ENCODE data around the gene CNTNAP3B. TPM values are rescaled to one million over a fixed set of nuclear protein-coding genes. Genes with fewer than 3 reads are reported as not detected.
"Not testable (repeated sequence)": the region's sequence is repeated elsewhere in the genome, so short reads cannot be mapped to it uniquely, and the experiment has no call there.

The CNTNAP3B gene
- total RNA-seq, 1 experiment from 2014 or later: 9.0 TPM

DNA sequence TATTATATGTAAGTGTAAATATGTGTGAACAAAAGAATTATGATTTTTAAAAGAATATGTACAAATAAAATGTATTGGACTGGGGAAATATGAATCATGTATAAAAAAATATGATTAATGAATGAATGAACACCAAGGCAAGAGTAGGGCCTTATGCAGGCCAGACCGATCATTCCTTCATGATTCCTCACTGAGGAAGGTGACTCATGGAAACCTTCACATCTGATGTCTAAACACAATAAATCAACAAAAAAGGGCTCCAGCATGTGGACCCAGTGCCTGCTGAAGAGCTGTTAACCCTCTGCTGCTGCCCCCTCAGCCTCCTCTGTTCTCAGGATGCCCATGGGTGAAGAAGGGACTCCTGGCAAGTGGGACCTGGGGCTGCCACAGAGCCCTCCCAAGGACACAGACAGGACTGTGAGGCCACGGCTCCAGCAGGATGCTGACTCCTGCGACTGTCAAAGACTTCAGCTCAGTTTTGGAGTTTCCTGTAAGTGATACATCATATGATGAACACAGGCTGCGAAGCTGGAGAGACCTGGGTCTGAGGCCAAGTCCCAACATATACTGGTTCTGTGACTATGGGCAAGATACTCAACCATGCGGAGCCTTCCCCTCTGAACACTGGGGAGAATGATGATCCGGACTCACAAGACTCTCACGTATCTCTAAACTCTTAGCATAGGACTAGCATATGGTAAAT lies 110.9 kb downstream of the CNTNAP3B start:
- DNase-seq (ENCODE audit: low read depth, low spot score); in situ Hi-C loops (cut with HindIII; ENCODE audit: low pct_unique_long_range_greater_than_20kb, low sequenced_read_pairs): not testable (repeated sequence)

DNA sequence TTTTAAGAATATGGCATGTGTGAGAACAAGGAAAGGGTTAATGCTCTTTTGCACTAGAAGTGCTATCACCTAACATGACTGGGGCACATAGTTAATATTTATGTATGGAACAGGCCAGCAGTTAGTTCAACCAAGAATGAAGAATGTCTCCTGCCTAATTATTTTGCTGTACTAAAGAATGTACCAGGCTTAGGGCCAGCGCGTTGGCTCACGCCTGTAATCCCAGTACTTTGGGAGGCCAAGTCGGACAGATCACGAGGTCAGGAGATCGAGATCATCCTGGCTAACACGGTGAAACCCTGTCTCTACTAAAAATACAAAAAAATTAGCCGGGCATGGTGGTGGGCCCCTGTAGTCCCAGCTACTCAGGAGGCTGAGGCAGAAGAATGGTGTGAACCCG lies 114.9 kb downstream of the CNTNAP3B start:
- in situ Hi-C loops (cut with HindIII; ENCODE audit: low pct_unique_long_range_greater_than_20kb, low sequenced_read_pairs); DNase-seq (ENCODE audit: low read depth, low spot score): not testable (repeated sequence)

DNA sequence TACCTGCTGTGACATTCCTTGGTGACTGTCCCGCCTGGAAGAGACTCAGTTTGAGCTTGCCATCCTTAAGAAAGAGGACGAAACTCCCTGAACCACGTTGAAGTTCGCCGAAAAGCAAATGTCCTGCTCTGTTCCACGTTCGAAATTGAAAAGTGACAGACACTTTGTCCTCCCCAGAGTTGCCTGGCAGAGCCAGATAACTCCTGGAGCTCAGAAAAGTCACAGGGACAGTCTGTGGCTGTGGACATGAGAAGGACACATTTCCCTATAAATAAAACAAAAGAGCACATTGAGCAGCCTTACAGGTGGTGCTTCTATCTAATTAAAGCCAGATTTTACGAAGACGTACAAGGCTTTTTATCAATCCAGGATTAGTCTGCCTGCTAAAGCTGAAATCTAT lies 137.6 kb downstream of the CNTNAP3B start:
- in situ Hi-C loops (cut with HindIII; ENCODE audit: low pct_unique_long_range_greater_than_20kb, low sequenced_read_pairs); DNase-seq (ENCODE audit: low read depth, low spot score): not testable (repeated sequence)

DNA sequence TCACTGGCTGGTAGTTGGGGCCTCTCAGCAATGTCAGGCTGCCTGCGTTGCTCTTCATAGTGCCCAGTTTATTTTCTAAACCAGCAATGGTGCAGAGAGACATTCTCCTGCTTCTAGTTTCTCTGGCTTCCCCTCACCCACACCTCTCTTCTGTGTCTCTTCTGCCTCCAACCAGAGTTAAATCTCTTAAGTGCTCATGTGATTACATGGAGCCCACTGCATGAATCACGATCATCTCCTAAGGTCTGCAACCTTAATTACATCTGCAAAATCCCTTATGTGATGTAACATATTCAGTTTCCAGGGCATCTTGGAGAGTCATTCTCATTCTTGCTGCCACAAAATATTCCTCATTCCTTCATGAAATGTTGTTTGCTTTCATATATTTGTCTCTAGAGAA lies 149.0 kb downstream of the CNTNAP3B start:
- DNase-seq (ENCODE audit: low read depth, low spot score); in situ Hi-C loops (cut with HindIII; ENCODE audit: low pct_unique_long_range_greater_than_20kb, low sequenced_read_pairs): not testable (repeated sequence)

DNA sequence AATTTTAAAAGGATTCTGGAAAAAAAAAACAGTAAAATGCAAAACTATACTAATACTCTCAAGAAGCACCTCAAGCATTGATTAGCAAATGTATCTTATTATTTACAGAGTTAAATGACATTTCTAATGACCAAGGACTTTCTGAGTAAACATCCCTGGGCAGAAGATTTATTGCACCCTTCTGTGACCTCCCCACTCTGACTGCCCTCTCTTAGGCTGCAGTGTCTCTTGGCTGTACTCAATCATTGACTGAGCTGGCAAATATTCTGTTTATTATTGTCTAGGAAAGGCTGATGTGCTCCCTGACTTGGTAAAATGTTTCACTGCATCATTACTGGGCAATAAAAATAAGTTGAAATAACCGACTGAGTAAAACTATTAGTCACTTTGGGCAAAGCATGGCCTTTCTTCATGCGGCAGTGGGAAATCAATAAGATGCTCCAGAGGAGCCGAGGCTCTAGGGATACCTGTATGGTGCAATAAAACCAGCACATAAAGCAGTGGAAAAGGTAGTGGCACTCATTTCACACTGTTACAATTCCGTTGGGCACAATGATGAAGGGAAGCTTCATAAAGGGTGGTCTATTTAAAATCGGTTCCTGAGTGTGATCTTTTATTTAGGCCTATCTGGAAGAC lies 151.1 kb downstream of the CNTNAP3B start:
- in situ Hi-C loops (cut with HindIII; ENCODE audit: low pct_unique_long_range_greater_than_20kb, low sequenced_read_pairs); DNase-seq (ENCODE audit: low read depth, low spot score): not testable (repeated sequence)

- DNase-seq (ENCODE audit: low read depth, low spot score); in situ Hi-C loops (cut with HindIII; ENCODE audit: low pct_unique_long_range_greater_than_20kb, low sequenced_read_pairs): not testable (repeated sequence)
Measured at GRCh38 chr9:41974906-41975305, 154.3 kb downstream of the CNTNAP3B start.

GRCh38 chr9:41953007-41953406 lies 176.2 kb downstream of the CNTNAP3B start:
- in situ Hi-C loops (cut with HindIII; ENCODE audit: low pct_unique_long_range_greater_than_20kb, low sequenced_read_pairs): not testable (repeated sequence)

DNA sequence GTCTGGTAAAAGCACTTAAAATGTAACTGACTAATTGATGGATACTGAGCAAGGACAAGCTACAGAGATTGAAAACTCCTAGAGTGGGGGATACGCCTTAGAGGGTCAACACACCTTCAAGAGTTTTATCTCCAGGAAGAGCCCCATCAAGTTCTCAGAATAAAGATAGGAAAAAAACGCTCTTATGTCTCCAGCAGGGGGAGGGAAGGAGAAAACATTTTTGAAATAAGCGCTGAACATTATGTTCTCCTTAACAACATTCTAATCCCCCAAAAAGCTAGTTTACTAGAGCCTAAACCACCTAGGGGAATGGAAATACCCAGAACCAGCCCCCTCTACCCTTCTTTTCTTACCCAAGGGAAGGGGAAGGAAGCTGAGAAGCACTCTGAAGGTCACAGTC lies 187.5 kb downstream of the CNTNAP3B start:
- DNase-seq (ENCODE audit: low read depth, low spot score): peak; percentile 18
- in situ Hi-C loops (cut with HindIII; ENCODE audit: low pct_unique_long_range_greater_than_20kb, low sequenced_read_pairs): not testable (repeated sequence)

More at GRCh38 chr9:41953007-41953406, 176.2 kb downstream of the CNTNAP3B start:
- DNase-seq (ENCODE audit: low read depth, low spot score): not testable (repeated sequence)

GRCh38 chr9:41938143-41938542 lies 191.1 kb downstream of the CNTNAP3B start:
- DNase-seq (ENCODE audit: low read depth, low spot score); in situ Hi-C loops (cut with HindIII; ENCODE audit: low pct_unique_long_range_greater_than_20kb, low sequenced_read_pairs): not testable (repeated sequence)

DNA sequence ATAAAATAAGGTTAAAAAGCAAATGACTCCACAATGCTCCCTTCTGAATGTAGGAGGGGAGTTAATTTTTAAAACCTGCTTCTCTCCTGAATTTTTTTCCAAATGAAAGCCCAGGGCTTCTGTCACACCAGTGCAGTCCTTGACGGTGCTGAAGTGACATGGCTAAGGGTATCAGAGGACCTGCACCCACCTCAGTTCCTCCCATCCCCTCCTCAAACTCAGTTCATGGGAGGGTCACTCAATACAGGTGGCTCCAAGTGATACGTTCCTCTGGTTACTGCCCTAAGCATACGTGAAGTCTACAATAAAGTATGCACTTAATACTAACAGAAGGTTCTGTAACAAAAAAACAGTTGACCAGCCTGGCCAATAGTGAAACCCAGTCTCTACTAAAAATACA lies 193.5 kb downstream of the CNTNAP3B start:
- DNase-seq (ENCODE audit: low read depth, low spot score); in situ Hi-C loops (cut with HindIII; ENCODE audit: low pct_unique_long_range_greater_than_20kb, low sequenced_read_pairs): not testable (repeated sequence)

DNA sequence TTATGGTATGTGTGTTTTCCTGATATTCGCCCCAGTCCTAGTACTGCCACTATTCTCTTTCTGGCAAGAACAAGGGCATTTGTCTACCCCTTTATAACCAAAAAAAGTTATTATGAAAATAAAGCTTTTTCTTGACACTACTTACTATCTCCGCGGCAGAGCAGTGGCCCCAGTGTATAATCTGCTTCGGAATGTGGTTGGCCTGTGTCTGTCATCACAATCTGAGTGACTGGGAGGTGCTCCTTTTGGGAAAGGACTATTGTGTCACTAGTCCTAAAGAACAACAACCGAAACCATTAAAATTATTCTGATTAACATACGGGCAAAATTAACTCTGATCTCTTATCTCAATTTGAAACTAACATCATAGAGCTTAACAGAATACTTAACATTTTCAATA lies 200.1 kb downstream of the CNTNAP3B start:
- DNase-seq (ENCODE audit: low read depth, low spot score); in situ Hi-C loops (cut with HindIII; ENCODE audit: low pct_unique_long_range_greater_than_20kb, low sequenced_read_pairs): not testable (repeated sequence)

DNA sequence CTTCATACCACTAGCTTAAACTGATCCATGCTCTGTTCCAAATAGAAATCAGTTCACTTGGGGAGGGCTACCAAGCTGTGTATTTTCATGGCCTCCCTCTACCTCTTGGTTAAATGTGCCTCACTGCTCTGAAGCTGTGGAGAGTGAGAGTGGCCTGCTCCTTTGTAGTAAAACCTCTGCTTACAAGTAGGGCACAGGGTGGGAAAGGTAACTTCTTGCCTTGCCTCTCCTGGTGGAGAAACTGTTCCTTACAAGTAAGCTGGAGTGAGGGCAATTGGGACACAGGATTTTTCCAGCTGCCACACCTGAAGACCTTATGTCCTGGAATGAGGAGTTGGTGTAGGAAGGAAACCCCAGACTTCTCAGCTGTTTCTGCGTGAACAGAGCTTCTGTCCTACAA lies 211.9 kb downstream of the CNTNAP3B start:
- in situ Hi-C loops (cut with HindIII; ENCODE audit: low pct_unique_long_range_greater_than_20kb, low sequenced_read_pairs): not testable (repeated sequence)

DNA sequence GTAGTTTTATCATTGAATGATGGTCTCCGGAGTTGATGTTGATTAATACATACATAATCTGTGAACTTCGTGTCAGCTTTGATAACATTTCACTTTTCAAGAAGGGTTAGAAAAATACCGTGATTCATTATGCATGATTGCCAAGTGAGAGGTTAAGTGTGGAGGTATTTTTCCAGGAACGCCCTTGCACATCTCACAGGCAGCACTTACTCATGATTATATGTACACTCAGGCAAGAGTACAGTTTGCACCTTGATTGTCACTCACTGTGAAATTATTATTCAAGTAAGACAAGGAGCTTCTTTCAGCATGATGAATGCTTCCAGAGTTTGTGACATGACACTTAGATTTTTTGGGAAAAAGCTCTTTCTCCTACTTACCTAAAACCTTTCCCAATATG lies 223.7 kb downstream of the CNTNAP3B start:
- DNase-seq (ENCODE audit: low read depth, low spot score); in situ Hi-C loops (cut with HindIII; ENCODE audit: low pct_unique_long_range_greater_than_20kb, low sequenced_read_pairs): not testable (repeated sequence)

More for the DNA sequence above, 211.9 kb downstream of the CNTNAP3B start:
- DNase-seq (ENCODE audit: low read depth, low spot score): not testable (repeated sequence)

- in situ Hi-C loops (cut with HindIII; ENCODE audit: low pct_unique_long_range_greater_than_20kb, low sequenced_read_pairs); DNase-seq (ENCODE audit: low read depth, low spot score): not testable (repeated sequence)
Measured at GRCh38 chr9:41902762-41903161, 226.5 kb downstream of the CNTNAP3B start.

DNA sequence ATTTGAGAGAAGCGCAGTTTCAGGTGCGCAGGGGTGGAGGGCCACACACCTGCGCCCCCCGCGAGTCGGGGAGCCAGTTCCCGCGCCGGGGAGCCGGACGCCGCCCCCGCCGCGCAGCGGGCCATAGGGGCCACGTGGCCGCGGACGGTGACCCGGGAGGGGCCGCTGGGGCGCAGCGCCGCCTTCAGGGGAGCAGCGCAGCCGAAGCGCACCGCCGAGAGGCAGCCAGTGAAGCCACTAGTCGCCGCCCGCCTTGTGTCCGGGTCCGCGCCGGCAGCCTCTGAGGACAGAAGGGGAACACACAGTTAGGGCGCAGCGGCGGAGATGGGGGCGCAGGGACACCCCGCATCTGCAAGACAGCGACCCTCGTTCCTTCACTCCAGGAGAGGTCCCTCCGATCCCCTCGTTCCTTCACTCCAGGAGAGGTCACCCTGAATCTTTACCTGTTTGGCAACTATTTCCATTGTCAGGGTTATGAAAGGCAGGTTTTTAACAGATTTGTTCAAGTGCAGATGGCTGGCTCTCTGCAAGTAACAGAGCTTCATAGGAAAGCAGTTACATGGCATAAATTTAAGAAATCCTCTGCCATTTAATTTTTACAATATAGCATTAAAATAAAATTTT lies 230.4 kb downstream of the CNTNAP3B start:
- DNase-seq (ENCODE audit: low read depth, low spot score); in situ Hi-C loops (cut with HindIII; ENCODE audit: low pct_unique_long_range_greater_than_20kb, low sequenced_read_pairs): not testable (repeated sequence)

- DNase-seq (ENCODE audit: low read depth, low spot score); in situ Hi-C loops (cut with HindIII; ENCODE audit: low pct_unique_long_range_greater_than_20kb, low sequenced_read_pairs): not testable (repeated sequence)
Measured at GRCh38 chr9:41874557-41874956, 254.7 kb downstream of the CNTNAP3B start.

- DNase-seq (ENCODE audit: low read depth, low spot score); in situ Hi-C loops (cut with HindIII; ENCODE audit: low pct_unique_long_range_greater_than_20kb, low sequenced_read_pairs): not testable (repeated sequence)
Measured at GRCh38 chr9:41855422-41855821, 273.8 kb downstream of the CNTNAP3B start.
